ENCODE data around the gene CDRT15L2. TPM values are rescaled to one million over a fixed set of nuclear protein-coding genes. Genes with fewer than 3 reads are reported as not detected.

CDRT15L2 gene
- total and polyA plus RNA-seq, 9 of the 15 experiments (the other 6 are each of a cell fraction or from before 2014, with no cell fraction given) = not detected

GRCh38 chr17:20611309-20611708 is 31.8 kb downstream of the CDRT15L2 start:
- in situ Hi-C loops (cut with MboI) = no loop called here
- ChIA-PET POLR2A (no interaction called here), CTCF (ENCODE audit: low intra/inter-chr PET ratio) (no interaction called here)
- Histone ChIP-seq H3K9me3 (replicated peaks; ENCODE audit: control insufficient read depth, insufficient read depth, low read depth, low read length) (no peaks in the 10 kb centered on the region), H3K36me3 (ENCODE audit: control insufficient read depth, insufficient read depth, low read length) (no peaks in the 10 kb centered on the region), H3K4me3 (no peak overlapping the region), H3K9ac (ENCODE audit: insufficient read depth in 1 of 2, low read depth in 2 of 2, low read length in 2 of 2) (no peak overlapping the region), H4K20me1 (replicated peaks; ENCODE audit: control insufficient read depth, insufficient read depth, low read length) (no peaks in the 10 kb centered on the region), H2AFZ (ENCODE audit: low read depth, low read length) (no peak overlapping the region), H3K4me2 (ENCODE audit: insufficient read depth, low read length) (no peak overlapping the region), H3K4me1 (replicated peaks in 1 of 2; ENCODE audit: control insufficient read depth in 2 of 2, insufficient read depth in 2 of 2, low read length in 2 of 2) (no peaks in the 10 kb centered on the region), H3K27me3 (ENCODE audit: control insufficient read depth in 2 of 2, insufficient read depth in 2 of 2, low read length in 2 of 2) (peaks cover 0 to 27% of the 10 kb centered on the region in 2 experiments; a peak in 3 of 5 replicates), H3K27ac (ENCODE audit: extremely low read depth, low read depth, low read length) (no peak overlapping the region), H3K9me1 (ENCODE audit: control insufficient read depth, insufficient read depth, low read length) (no peaks in the 10 kb centered on the region), H3K79me2 (ENCODE audit: control insufficient read depth, insufficient read depth, low read length) (no peaks in the 10 kb centered on the region)
- 1% methylated on average over 8 of the region's 8 CpGs for WGBS (ENCODE audit: insufficient coverage, low coverage, missing lambda C conversion rate)
- DNase-seq (ENCODE audit: extremely low read depth in 1 of 4, low spot score in 3 of 4) (no peak), FAIRE-seq (no peak), ATAC-seq (peak; percentile 63)
- no TSS peak for BruUV-seq (replicated peaks)
- intact Hi-C loops (cut with micrococcal nuclease) = no loop called here
- TF ChIP-seq, protein P1, sequence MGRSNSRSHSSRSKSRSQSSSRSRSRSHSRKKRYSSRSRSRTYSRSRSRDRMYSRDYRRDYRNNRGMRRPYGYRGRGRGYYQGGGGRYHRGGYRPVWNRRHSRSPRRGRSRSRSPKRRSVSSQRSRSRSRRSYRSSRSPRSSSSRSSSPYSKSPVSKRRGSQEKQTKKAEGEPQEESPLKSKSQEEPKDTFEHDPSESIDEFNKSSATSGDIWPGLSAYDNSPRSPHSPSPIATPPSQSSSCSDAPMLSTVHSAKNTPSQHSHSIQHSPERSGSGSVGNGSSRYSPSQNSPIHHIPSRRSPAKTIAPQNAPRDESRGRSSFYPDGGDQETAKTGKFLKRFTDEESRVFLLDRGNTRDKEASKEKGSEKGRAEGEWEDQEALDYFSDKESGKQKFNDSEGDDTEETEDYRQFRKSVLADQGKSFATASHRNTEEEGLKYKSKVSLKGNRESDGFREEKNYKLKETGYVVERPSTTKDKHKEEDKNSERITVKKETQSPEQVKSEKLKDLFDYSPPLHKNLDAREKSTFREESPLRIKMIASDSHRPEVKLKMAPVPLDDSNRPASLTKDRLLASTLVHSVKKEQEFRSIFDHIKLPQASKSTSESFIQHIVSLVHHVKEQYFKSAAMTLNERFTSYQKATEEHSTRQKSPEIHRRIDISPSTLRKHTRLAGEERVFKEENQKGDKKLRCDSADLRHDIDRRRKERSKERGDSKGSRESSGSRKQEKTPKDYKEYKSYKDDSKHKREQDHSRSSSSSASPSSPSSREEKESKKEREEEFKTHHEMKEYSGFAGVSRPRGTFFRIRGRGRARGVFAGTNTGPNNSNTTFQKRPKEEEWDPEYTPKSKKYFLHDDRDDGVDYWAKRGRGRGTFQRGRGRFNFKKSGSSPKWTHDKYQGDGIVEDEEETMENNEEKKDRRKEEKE (IDR thresholded peaks at IDR 0.05; ENCODE audit: borderline replicate concordance in 1 of 2, control insufficient read depth in 1 of 2, low read depth in 2 of 2, low read length in 1 of 2) = no peak
- TF ChIP-seq YBX1 (IDR thresholded peaks at IDR 0.05) = no peak
- no peak for TF ChIP-seq THRA (IDR thresholded peaks at IDR 0.05)
- no peak for TF ChIP-seq DACH1 (IDR thresholded peaks at IDR 0.05; ENCODE audit: partially characterized antibody)
- TF ChIP-seq, protein P2, sequence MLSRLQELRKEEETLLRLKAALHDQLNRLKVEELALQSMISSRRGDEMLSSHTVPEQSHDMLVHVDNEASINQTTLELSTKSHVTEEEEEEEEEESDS (CRISPR knock-in tag; IDR thresholded peaks at IDR 0.05) = no peak
- TF ChIP-seq, protein P3, sequence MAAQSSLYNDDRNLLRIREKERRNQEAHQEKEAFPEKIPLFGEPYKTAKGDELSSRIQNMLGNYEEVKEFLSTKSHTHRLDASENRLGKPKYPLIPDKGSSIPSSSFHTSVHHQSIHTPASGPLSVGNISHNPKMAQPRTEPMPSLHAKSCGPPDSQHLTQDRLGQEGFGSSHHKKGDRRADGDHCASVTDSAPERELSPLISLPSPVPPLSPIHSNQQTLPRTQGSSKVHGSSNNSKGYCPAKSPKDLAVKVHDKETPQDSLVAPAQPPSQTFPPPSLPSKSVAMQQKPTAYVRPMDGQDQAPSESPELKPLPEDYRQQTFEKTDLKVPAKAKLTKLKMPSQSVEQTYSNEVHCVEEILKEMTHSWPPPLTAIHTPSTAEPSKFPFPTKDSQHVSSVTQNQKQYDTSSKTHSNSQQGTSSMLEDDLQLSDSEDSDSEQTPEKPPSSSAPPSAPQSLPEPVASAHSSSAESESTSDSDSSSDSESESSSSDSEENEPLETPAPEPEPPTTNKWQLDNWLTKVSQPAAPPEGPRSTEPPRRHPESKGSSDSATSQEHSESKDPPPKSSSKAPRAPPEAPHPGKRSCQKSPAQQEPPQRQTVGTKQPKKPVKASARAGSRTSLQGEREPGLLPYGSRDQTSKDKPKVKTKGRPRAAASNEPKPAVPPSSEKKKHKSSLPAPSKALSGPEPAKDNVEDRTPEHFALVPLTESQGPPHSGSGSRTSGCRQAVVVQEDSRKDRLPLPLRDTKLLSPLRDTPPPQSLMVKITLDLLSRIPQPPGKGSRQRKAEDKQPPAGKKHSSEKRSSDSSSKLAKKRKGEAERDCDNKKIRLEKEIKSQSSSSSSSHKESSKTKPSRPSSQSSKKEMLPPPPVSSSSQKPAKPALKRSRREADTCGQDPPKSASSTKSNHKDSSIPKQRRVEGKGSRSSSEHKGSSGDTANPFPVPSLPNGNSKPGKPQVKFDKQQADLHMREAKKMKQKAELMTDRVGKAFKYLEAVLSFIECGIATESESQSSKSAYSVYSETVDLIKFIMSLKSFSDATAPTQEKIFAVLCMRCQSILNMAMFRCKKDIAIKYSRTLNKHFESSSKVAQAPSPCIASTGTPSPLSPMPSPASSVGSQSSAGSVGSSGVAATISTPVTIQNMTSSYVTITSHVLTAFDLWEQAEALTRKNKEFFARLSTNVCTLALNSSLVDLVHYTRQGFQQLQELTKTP (IDR thresholded peaks at IDR 0.05; ENCODE audit: low read depth in 1 of 2, partially characterized antibody in 2 of 2) = no peak
- TF ChIP-seq PCBP2 (IDR thresholded peaks at IDR 0.05; ENCODE audit: low read depth, low read length, poor library complexity, severe bottlenecking) = no peak
- TF ChIP-seq, protein P4, sequence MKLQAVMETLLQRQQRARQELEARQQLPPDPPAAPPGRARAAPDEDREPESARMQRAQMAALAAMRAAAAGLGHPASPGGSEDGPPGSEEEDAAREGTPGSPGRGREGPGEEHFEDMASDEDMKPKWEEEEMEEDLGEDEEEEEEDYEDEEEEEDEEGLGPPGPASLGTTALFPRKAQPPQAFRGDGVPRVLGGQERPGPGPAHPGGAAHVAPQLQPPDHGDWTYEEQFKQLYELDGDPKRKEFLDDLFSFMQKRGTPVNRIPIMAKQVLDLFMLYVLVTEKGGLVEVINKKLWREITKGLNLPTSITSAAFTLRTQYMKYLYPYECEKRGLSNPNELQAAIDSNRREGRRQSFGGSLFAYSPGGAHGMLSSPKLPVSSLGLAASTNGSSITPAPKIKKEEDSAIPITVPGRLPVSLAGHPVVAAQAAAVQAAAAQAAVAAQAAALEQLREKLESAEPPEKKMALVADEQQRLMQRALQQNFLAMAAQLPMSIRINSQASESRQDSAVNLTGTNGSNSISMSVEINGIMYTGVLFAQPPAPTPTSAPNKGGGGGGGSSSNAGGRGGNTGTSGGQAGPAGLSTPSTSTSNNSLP (IDR thresholded peaks at IDR 0.05; ENCODE audit: borderline replicate concordance, low read depth, low read length) = no peak
- no peak for TF ChIP-seq PHTF2 (CRISPR knock-in tag; IDR thresholded peaks at IDR 0.05)
- no peak for TF ChIP-seq DNMT1 (IDR thresholded peaks at IDR 0.05)
